PFSK-1 (cell line): ENCODE results near the gene CYP26C1.

ENCODE experiments used
- POLR2AphosphoS5 ChIP-seq: IDR thresholded peaks from 2 replicates; pipeline ENCODE4 v1.6.1; 2012; ENCODE audit warnings: low read depth, mild to moderate bottlenecking, control low read depth, low read length, moderate library complexity
- TAF1 ChIP-seq: IDR thresholded peaks from 2 replicates; pipeline ENCODE4 v1.6.1; 2012; ENCODE audit warnings: low read length, control low read depth, borderline replicate concordance; ENCODE audit not compliant: insufficient read depth

GRCh38 chr10:93086289-93086688 lies 25.7 kb downstream of the CYP26C1 start:
- no peak for TF ChIP-seq TAF1
- no peak for TF ChIP-seq POLR2AphosphoS5
